ENCODE data around the gene LCN15.
"Not testable (repeated sequence)": the region's sequence is repeated elsewhere in the genome, so short reads cannot be mapped to it uniquely, and the experiment has no call there.

DNA sequence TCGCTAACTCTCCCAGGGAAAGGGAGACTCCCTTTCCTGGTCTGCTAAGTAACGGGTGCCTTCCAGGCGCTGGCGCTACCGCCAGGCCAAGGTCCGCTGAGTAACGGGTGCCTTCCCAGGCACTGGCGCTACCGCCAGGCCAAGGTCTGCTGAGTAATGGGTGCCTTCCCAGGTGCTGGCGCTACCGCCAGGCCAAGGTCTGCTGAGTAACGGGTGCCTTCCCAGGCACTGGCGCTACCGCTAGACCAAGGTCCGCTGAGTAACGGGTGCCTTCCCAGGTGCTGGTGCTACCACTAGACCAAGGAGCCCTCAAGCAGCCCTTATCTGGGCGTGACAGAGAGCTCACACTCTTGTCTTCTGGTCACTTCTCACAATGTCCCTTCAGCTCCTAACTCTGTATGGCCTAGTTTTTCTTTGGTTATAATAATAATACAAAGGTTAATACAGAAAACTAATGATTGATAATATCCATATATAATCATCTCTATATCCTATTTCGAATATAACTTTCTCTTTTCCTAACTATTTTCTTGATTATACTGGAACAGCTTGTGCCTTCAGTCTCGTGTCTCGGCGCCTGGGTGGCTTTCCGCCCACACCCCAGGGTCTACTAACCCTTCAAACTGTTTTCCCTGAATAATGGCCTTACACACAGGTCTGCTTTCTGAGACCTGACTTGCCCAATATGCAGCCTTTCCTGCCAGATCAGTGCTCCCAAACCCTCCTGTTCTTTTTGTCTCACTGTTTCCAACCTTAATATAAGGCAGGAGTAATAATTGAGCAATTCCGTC is 21.4 kb upstream of the LCN15 start:
- TF ChIP-seq, protein P1, sequence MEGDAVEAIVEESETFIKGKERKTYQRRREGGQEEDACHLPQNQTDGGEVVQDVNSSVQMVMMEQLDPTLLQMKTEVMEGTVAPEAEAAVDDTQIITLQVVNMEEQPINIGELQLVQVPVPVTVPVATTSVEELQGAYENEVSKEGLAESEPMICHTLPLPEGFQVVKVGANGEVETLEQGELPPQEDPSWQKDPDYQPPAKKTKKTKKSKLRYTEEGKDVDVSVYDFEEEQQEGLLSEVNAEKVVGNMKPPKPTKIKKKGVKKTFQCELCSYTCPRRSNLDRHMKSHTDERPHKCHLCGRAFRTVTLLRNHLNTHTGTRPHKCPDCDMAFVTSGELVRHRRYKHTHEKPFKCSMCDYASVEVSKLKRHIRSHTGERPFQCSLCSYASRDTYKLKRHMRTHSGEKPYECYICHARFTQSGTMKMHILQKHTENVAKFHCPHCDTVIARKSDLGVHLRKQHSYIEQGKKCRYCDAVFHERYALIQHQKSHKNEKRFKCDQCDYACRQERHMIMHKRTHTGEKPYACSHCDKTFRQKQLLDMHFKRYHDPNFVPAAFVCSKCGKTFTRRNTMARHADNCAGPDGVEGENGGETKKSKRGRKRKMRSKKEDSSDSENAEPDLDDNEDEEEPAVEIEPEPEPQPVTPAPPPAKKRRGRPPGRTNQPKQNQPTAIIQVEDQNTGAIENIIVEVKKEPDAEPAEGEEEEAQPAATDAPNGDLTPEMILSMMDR (IDR thresholded peaks at IDR 0.05), result not testable (repeated sequence)
- TF ChIP-seq POLR2A (IDR thresholded peaks at IDR 0.05), result not testable (repeated sequence)

All from tibial nerve (tissue), 3 donors.